GM21515 (cell line): ENCODE data around the gene APOH.
"Not testable (repeated sequence)": the region's sequence is repeated elsewhere in the genome, so short reads cannot be mapped to it uniquely, and the experiment has no call there.

Experiments used
- ATAC-seq: cut with Tn5 transposase; IDR thresholded peaks from one replicate; pipeline ENCODE4 v1.9.1; 2021; ENCODE audit not compliant: unreplicated experiment

Gene APOH

DNA sequence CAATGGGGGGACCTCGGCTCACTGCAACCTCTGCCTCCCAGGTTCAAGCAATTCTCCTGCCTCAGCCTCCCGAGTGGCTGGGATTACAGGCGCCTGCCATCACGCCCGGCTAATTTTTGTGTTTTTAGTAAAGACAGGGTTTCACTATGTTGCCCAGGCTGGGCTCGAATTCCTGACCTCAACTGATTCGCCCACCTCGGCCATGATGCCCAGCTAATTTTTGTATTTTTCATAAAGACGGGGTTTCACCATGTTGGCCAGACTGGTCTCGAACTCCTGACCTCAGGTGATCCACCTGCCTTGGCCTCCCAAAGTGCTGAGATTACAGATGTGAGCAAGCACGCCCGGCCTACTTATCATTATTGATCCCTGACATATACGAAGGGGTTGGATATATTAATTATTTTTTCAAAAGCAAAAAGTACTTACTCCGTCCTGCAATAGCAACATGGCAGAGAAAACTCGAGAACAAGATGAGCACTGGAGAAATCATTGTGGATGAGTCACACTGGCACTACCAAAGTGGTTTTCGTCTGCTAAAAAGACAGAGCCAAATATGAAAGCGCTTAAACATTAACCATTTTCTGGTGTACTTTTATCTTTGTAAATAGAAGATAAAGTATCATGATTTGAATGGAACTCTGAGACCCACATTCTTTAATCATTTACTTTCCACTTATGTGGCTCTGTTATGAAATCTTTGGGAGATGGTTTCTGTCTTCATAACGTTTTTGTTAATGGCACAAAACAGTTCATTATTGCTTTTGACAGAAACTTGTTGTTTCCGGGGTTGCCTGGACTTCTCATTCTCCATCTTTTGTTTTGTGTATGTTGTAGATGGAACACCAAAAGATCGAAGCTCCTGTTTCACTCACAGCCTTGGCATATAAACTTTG, at the start of gene APOH:
Gene APOH (minus strand): TSS at position 529 of the 896 bp plus-strand sequence. CDS start 36 bp downstream, at position 493.
- no peak for ATAC-seq

DNA sequence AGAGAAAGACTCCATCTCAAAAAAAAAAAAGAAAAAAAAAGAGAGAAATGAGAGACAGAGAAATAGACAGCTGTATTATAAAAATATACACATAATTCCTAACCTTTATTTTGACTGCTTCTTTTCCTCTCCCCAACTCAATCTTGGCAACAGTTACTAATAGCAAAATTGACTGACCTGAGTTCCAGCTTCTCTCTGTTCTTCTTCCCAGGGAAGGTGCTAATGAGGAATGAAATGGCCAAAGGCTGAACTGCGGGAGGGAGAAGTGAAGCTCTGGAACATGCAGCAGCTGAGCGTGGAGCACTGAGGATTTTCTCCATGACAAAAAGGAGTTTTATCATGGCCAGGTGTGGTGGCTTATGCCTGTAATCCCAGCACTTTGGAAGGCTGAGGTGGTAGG, 48.0 kb upstream of the APOH start:
- no peak for ATAC-seq

- ATAC-seq: no peak
Observed at GRCh38 chr17:66276328-66276937, 47.2 kb upstream of the APOH start.

GRCh38 chr17:66275651-66276050, 46.4 kb upstream of the APOH start:
- ATAC-seq: no peak

GRCh38 chr17:66273586-66273848, 44.3 kb upstream of the APOH start:
- no peak for ATAC-seq

GRCh38 chr17:66272811-66273585, 43.8 kb upstream of the APOH start:
- ATAC-seq: no peak

GRCh38 chr17:66271512-66271911, 42.3 kb upstream of the APOH start:
- no peak for ATAC-seq

DNA sequence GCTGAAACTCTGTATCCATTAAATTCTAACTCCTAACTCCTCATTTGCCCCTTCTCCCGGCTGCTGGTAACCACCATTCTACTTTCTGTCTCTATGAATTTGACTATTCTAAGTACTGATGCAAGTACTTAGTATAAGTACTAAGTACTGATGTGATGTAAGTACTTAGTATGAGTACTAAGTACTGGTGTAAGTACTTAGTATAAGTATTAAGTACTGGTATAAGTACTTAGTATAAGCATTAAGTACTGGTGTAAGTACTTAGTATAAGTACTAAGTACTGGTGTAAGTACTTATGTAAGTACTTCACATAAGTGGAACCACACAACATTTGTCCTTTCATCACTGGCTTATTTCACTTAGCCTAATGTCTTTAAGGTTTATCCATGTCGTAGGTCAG, 40.9 kb upstream of the APOH start:
- ATAC-seq: no peak

DNA sequence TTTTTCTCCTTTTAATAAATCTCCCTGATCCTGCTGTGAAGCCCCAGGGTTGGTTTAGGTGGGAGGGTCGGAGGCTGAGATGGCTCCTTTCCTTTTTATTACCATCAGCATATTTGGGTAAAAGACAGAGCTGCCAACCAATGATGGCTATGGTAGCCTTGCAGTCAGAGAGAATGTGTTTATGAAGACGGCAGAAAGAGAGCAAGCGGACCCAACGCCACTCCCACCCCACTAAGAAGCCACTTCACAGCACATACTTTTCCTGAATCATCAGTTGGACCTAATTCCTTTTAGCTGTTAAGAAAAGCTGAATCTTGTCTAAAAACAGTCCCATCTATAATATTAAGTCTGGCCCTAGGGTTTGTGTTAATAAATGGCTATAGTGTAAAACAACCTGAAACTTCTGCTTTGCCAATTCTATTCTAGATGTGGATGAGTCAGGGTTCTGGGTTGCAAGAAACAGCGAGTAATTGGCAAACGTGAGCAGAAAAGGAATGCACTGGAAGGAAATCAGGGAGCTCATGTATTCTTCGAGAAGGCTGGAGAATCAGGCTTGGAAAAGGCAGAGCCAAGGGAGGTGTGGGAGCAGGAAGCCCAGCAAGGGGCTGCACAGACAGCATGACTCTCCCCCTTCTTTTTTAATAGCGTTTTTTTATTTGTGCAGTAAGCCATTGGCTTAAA, 39.2 kb upstream of the APOH start:
- ATAC-seq: no peak

DNA sequence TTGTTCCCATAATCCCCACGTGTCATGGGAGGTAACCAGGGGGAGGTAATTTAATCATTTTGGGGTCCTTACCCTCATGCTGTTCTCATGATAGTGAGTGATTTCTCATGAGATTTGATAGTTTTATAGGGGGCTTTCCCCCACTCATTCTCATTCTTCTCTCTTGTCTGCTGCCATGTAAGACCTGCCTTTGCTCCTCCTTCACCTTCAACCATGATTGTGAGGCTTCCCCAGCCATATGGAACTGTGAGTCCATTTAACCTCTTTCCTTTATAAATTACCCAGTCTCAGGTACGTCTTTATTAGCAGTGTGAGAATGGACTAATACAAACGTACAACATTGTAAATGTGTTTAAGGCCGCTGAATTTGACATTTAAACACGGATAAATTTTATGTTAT, 35.5 kb upstream of the APOH start:
- no peak for ATAC-seq

GRCh38 chr17:66262767-66263166, 33.6 kb upstream of the APOH start:
- no peak for ATAC-seq

DNA sequence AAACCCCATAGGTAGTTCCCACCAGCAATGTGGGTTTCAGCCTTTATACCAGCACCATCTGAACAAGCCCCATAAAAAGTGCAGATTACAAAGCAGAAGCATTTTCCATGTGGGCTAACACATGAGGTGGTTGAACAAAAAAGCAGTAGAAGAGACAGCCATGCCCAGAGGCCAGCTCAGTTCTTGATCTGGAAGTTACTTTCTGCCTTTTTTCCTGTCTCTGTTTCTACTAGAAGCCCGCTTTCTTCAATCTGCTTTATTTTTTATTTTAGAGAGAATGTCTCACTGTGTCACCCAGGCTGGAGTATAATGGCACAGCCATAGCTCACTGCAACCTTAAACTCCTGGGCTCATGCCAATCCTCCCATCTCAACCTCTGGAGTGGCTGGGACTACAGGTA, 31.5 kb upstream of the APOH start:
- ATAC-seq: no peak

GRCh38 chr17:66260275-66260674, 31.1 kb upstream of the APOH start:
- no peak for ATAC-seq

DNA sequence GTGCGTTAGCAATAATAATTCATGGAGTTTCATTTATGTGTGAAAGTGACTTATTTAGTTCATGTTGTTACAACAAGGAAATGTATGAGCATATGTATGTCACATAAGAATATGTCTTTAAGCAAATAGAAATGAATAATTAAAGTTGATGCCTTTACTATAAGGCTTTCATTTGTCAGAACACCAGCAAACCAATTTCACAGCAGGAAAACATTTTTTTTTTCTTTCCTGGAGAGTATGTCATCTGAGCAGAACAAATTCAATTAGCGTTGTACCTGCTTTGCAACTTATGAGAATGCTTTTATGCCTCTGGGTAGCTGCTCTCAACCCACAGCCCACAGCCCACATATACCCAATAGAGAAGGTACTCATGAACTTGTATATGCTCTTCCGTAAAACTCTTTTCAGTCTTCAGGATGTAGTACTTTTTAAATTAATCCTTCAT, 26.3 kb upstream of the APOH start:
- no peak for ATAC-seq

- no peak for ATAC-seq
Observed at GRCh38 chr17:66255112-66255511, 25.9 kb upstream of the APOH start.

DNA sequence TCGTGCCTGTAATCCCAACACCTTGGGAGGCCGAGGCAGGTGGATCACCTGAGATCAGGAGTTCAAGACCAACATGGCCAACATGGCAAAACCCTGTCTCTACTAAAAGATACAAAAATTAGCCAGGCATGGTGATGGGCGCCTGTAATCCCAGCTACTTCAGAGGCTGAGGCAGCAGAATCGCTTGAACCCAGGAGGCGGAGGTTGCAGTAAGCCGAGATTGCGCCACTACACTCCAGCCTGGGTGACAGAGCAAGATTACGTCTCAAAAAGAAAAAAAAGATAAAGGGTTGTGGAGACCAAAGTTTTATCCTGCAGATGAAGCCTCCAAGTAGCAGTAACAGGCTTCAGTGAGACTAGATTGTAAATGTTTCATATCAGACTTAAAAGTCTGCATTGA, 24.2 kb upstream of the APOH start:
- ATAC-seq: not testable (repeated sequence)

DNA sequence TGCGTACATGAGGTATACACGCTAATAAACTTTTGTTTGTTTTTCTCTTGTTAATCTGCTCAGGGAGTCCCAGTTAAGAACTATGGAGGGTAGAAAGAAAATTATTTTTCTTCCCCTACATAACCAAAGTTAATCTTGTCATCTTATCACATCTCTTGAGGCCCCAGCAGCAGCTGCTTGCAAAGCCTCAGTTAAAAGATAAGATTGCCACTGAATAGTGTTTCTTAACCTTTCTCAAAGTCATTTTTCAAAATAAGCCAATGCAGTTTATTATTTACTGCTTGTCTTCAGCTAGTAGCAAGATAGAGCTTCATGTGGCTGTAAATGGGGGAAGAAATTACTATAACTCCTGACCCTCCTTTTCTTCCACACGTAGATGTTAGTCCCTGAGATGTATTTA, 21.5 kb upstream of the APOH start:
- ATAC-seq: no peak

DNA sequence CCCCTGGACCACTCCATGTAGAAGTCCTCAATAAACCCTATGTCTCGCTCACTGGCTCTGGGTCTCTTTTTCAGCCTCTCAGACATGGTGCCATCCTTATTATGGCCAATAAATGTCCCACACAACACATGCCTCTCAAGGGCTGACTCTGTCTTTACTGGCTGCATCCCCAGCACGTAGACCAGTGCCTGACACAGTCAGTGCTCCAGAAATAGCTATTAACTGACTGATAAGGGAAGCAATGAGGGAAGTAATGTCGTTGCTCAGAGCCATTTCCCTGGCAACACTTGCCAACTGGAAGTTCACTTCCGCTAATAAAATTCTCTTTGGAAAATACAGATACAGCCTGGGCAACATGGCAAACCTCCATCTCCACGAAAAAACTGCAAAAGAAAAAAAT, 19.1 kb upstream of the APOH start:
- ATAC-seq: no peak

GRCh38 chr17:66241839-66242238, 12.6 kb upstream of the APOH start:
- no peak for ATAC-seq

- no peak for ATAC-seq
Observed at GRCh38 chr17:66240630-66241029, 11.4 kb upstream of the APOH start.

- no peak for ATAC-seq
Observed at GRCh38 chr17:66240013-66240412, 10.8 kb upstream of the APOH start.
